NOMO-1 treated with DMSO at 0.1 percent for 48 hours (cell line): ENCODE data around the gene CCL27.

Experiments used
- DNase-seq: peaks from one replicate; lab custom pipeline; 2025; ENCODE audit not compliant: unreplicated experiment; lab: John Stamatoyannopoulos, UW

Gene CCL27, protein sequence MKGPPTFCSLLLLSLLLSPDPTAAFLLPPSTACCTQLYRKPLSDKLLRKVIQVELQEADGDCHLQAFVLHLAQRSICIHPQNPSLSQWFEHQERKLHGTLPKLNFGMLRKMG

DNA sequence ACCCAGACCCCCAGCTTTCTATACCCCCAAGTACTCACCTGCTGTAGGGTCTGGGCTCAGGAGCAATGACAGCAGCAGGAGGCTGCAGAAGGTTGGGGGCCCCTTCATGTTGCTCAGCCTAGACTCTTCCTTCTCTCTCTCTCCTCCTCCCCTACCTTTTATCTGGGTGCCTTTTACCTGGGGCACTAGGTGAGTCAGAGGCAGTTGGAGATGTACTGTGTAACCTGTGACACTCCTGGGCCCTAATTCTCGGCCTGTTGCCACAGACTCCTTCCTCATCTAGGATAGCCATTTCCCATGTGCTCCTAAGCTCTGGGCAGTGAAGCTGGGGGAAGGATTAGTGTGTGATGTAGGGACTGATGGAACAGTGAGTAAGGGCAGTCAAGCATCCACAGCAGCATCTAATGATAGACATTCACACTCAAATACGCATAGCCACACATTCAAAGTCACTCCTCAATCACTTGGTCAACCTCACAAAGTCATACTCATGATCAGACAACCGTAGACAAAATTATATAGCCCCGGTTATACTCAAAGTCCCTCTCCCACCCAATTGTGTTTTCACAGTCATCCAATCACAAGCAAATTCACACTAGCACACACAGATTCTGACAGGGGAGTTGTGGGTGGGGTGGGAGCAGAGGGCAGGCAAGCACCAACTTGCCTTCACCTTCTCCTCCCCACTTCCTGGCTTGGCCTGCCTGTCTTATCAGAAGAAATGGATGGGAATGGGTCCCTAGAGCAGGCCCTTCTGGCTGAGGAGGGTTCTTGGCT lies at the start of gene CCL27:
TSS of gene CCL27 (minus strand) at position 132 of the 777 bp plus-strand sequence. CDS start at position 108, 24 bp downstream.
- DNase-seq = no peak

DNA sequence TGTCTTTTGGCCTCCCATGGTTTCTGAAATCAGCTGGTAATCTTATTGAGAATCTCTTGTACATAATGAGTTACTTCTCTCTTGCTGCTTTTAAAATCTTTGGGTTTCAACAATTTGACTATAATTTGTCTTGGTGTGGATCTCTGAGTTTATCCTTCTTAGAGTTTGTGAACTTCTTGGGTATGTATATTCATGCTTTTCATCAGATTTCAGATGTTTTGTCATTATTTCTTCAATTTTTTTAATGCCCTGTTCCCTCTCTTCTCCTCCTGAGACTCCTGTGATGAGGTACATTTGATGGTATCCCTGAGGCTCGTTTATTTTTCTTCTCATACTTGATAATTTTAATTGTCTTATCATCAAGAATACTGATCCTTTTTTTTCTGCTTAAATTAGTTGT lies 49.7 kb upstream of the CCL27 start:
- no peak for DNase-seq

DNA sequence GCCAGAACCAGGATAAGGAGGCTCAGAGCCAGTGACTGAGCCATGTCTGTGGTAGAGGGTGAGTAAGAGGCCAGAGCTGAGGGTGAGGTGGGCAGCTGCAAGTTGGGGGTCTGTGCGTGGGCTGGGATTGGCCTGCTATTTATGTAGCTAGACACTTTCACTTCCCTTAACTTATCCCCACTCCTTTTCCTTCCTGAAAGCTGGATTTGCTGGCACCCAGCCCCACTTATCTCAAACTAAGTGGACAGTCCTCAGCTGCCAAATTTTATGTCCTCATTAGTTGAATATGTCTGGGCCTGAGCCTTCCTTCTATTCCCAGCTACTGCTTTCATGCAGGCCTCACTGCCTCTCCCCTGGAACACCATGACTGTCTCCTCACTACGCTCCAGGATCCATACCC lies 47.6 kb upstream of the CCL27 start, which contains the start of gene CCL21:
TSS of gene CCL21 (minus strand) at position 114 of the 400 bp plus-strand sequence. CDS start at position 44, 70 bp downstream.
- DNase-seq = no peak

DNA sequence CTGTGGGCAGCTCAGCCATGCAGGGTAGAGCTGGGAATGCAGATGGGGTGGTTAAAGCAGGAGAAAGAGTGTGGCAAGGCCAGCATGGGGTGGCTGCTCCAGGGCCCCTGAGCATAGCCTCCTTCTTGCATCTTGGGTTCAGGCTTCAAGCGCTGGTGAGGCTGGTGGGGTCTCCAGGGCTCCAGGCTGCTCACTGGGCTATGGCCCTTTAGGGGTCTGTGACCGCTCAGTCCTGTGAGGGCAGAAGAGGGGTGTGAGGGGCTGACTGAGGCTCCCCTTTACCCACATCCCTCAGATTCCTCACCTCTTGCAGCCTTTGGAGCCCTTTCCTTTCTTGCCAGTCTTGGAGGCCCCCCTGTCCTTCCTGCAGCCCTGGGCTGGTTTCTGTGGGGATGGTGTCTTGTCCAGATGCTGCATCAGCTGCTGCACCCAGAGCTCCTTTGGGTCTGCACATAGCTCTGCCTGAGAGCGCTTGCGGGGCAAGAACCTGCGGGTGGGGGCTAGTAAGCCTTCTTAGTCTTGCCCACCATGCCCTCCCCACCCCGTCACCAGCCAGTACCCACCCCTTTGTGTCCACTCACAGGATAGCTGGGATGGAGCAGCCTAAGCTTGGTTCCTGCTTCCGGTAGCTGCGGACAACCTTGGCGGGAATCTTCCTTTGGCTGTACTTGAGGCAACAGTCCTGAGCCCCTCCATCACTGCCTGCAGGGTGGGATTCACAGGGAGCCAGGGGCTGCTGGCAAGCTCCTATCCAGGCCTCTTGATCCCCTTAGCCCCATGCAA lies 46.9 kb upstream of the CCL27 start:
- DNase-seq = no peak

DNA sequence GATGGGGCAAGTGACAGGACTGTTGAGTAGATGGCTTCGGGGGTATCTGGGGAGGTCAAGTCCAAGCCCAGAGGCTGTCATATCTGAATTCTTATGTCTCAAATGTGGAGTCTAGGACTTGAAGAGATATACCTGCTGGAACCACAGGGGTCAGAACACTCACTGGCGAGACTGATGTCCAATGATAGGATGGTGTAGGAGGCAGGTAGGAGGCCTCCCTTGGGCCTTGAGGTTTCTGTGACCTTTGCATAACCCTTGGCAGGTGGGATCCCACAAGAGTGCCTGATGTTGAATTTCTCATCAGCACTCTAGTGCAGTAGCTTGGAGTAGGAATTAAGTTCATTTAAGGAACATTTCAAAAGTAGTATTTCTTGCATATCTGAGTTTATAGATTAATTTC lies 44.7 kb upstream of the CCL27 start:
- DNase-seq = no peak

DNA sequence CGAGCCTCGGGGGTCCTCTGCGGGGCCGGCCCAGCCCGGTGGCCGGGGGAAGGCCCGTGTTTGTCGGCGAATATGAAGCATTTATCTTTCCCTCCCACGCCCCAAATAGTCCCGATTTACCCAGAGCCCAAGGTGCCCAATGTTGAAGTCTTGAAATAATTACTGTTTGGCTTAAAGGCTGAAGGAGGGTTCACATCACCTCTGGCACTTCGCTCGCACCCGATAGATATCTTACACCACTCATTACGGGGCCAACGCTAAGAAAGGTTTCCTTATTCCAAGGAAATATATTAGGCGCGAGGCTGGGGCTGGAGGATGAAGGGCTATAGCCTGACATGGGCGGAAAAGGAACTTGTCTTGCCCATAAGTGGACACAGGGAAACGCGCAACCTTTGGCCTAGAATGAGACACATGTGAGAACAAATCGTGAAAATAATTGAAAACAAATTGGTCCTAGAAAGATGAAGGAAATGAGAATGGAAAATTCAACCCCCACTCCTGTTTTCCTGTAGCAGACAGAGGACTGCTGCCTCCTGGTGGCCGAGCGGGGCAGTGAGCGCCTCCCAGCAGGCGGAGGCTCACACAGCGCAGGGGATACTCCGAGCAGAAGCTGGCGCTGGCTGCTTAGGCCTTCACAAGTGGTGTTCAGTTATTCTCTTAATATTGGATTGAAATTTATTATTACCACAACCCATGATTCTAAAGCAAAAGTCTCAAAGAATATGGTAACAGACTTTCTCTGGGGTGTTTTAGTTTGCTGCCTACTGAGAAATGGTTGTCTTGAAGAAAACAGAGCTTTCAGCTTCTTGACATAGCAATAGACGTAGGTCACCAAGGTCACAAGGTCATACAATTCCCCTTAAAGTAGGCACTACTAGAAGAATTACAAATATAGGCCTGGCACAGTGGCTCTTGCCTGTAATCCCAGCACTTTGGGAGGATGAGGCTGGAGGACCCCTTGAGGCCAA lies 39.6 kb upstream of the CCL27 start:
- DNase-seq = peak; percentile 71

DNA sequence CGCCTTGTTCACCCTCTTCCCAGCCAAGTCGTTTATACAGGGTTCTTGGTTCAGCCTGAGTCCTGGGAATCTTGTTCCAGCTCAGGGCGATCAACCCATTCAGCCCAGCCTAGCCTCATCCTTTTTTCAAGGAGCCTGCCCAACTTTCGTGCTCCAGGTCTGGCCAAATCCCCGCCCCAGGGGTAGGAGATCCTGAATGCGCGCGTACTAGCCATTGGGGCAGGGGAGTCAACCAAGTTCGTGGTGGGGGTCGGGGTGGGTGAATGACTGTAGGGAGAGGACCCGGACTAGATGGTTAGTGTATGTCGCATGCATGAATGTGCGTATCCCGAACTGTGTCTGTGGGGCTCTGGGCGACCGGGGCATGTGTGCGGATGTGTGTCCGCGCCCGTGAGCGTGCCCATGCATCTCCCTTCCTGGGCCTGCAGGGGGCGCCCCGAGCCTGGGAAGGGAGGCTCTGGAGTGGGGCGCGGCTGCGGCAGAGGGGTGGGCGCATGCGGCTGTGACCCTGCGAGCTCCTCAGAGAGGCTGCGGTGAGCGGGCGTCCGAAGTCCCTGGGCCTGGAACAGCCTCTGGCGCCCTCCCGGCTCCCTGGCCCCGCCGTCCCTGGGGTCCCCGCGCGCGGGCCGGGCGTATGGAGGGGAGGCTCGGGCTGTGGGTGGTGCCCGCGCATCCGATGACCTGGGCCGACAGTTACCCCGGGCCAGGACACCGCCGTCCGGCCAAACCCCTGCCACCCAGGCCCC lies 38.7 kb upstream of the CCL27 start:
- peak; percentile 55 for DNase-seq

DNA sequence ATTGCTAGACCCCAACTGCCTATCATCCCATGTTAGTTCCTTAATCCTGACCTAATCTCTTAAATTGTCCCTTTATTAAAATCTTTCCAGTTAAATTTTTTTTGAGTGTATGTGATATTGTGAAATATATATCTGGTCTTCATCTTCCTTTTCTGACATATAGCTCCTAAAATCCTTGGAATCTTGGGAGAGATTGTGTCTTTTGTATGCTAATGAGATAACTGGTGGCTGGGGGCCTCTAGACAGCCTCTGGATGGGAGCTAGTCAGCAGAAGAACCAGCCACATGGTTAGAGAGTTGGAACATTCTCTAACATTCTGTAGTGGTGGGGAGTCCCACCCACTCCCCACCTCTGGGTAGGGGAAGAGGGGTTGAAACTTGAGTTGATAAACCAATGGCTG lies 32.4 kb upstream of the CCL27 start:
- DNase-seq = no peak

DNA sequence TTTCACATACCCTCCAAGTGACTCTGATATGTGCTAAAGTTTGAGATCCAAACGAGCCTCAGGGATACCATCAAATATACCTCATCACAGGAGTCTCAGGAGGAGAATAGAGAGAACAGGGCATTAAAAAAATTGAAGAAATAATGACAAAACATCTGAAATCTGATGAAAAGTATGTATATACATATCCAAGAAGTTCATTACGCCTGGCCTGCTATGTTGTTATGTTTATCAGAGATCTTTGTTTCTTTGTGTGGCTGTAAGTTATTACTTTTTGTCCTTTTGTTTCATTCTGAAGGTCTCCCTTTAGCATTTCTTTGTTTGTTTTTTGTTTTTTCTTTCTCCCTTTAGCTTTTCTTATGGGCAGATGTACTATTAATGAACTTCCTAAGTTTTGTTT lies 31.1 kb upstream of the CCL27 start:
- DNase-seq = no peak

DNA sequence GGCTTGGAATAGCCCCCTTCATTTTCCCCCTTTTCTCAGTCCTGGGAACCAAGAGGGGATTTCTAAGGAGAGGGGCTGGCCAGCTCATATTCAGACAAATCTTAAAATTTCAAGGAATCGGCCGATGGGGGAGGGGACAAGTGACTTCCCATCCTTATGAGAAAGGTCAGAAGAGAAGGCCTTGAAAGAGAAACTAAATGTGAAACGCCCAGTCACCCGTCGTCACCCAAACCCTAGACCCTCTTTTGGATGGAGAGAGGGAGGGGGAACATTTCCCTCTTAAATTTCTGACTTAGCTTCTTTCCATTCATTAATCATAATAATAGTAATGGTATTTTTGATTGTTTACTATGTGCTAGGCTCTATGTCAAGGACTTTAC lies 29.5 kb upstream of the CCL27 start:
- no peak for DNase-seq

DNA sequence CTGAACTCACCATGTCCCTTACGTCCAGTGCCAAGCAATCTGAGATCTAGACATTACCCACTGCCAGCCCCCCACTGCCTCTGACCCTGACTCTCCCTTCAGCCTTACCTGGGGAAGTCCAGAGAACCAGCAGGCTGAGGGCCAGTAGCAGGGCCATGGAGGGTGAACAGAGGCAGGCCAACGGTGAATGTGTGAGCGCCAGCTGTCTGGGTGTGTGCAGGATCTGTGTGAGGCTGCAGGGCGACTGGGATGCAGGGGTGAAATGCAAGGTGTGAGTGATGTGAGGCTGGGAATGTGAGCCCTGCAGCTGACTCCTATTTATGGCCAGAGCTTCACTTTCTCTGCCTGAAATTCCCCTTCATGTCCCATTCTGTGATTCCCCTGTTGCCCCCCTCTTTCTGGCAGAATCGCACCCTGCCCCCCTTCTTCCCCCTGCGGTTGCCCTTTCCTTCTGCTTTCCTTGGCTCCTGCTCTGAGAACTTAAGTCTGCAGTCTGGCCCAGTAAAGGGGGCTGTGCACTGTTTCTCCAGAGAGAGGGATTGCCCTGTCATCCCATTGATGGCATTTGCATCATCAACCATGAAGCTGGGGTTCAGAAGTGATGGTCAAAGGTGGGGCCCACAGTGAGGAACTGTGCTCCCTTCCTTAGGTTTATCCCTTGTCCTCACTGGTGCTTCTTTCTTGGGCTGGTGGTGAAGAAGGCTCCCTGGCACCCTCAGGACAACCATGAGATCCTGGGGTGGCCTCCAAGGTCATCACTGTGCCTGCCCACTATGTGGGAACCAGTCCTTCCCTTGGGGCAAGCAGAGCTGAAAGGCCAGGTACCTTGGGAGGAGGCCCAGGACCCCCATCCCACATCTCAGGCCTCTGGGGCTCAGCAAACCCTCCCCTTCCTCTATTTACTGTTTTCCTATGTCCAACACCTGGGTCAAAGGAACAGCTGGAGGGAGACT lies 28.8 kb upstream of the CCL27 start, which contains the start of gene CCL19:
TSS of gene CCL19 (minus strand) at position 294 of the 953 bp plus-strand sequence. CDS start at position 157, 137 bp downstream.
- peak; percentile 49 for DNase-seq

DNA sequence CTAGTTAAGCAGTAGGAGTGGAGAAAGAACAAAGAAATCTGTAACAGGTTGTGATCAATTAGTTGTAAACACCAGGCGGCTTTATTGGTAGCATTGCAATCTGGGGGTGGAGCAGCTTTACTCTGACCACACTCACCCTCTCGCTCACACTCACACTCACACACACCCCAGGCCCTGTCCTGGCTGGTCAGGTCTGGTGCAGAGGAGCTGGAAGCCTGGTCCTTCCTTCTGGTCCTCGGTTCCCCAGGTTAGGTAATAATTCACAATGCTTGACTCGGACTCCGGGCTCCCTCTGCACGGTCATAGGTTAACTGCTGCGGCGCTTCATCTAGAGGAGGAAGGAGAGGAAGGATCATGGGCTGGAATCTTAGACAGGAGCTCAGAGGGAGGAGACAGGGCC lies 27.1 kb upstream of the CCL27 start:
- DNase-seq = no peak

DNA sequence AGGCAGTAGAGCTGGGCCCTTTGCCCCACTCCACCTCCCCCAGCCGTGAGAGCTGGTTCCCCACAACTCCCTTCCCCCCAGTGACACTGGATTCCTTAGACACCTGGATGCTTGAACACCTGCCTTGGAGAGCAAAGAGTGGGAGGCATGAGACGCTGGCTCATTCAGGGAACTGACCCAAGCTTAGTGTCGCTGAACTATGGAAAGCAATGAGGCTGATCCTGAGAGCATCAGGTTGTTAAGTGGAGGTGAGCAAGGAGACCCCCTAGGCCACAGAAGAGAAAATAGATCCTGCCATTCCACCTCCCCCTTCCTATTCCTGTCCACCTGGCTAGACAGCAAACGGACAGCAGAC lies 26.6 kb upstream of the CCL27 start:
- DNase-seq = no peak

DNA sequence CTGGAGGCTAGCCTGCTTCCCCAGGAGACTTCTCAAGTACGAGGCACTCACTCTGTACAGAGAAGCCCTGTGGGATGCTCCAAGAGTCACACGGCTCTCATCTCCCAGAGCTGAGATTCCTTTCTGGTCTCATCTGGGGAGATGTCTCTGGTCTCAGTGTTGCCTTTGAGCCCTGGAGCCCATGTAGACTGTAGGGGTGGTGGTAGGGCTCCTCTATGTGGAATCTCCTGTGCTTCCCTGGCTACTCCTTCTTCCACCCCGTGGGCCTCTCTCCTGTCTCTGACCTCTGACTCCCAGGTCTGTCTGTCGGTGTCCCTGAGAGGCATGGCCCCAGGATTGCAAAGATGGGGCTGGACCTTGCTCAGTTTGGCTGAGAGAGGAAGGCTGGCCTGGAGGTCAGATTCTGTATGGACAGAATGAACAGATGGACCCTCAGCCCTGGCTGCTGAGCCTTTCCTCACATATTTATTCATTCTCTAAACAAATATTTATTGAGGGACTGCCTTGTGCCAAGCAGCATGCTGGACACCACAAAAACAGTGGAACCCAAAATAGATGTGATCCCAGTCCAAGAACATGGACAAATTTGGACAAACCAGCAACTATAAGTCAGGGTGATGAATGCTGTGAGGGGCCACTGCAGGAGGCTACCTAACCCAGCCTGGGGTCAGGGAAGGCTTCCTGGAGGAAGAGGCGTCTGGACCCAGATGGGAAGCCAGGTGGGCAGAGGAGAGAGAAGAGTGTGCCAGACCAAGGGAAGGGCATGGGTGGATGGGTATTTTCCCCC lies 26.1 kb upstream of the CCL27 start:
- DNase-seq = no peak

DNA sequence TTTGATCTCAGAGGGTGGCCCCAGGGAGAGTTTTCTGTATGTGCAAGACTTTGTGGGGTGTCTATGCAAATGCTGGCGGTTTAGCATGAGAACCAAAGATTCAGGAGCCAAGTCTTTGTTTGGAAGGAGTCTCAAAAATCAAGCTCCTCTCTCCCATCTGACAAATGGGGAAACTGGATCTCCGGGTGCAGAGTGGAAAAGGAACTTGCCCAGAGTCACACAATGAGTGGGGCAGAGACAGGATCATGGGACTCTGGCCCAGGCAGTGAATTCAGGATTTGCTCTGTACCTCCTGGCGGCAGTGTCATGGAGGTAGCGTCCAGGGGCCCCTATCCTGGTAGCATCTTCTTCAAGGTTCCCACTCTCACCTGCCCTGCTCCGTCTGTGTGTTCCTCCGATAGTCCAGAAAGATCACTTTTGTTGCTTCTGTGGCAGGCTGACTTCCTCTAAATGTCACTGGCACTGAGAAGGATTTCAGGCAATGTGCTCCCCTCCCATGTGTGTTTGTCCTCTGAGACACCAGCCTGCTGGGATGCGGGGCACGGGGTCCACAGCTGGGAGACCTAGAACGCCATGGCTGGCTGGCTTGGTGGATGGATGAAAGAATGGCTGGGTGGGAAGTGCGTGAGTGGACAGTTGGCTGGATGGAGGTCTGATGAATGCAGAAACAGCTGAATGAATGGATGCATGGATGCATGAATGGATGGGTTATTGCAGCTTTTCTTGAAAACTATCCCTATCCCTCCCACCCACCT lies 25.0 kb upstream of the CCL27 start:
- DNase-seq = no peak

DNA sequence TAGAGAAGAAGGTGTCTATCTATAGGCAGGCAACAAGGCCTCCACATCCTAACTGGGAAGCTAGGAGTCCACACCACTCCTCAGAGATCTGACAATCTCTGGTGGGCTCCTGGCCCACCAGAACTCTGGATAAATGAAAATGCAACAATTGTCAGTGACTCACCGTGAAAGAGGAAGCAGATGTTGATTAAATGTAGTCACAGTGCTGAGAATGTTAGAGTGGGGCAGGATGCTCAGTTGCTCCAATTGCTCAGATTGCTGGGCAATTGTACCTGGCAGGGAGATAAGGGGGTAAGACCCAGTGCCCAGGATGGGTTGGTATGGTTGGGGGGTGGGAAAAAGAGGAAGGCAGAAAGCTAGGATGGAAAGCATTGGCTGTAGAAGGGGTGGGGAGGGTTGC lies 24.3 kb upstream of the CCL27 start:
- peak; percentile 15 for DNase-seq

DNA sequence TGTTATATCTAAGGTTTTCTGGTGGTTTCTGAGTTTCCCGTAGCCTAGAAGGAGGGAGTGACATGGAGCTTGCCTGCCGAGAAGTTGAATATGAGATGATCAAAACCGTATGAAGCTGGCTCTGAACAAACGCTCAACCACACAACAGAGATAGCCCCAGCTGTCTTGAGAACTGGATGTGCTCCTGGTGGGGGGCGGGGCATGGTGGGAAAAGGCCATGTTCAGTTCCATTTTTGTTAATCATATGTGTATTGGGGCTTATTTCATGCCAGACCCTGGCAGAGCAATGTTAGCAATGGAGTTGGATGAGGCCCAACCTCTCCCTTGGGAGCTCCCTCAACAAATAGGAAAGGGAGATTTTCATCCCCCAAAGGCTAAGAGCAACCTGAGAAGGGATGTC lies 23.8 kb upstream of the CCL27 start:
- no peak for DNase-seq

DNA sequence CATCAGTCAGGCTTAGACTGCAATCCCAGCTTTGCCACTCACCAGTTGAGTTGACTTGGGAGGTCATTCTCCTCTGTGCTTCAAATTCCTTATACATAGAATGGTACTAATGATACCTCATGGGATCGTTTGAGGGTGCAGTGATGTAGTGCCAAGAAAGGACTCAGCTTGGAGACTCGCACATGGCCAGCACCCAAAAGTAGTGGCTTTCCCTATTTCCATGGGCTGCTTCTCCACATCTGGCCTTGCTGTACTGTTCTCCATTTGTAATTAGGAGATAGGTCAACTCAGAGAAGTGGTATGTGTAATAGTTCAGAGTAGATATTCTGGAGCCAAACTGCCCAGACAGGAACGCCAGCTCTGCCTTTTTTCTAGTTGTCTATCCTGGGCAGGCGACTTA lies 23.1 kb upstream of the CCL27 start:
- DNase-seq = no peak
